ENCODE measurements around the gene ST7. TPM values are rescaled to one million over a fixed set of nuclear protein-coding genes. Genes with fewer than 3 reads are reported as not detected.

The ST7 gene
- total and polyA plus RNA-seq, 2 experiments from 2014 or later: 9.9 to 18.3 TPM

GRCh38 chr7:117019786-117020590, 66.7 kb downstream of the ST7 start (continued):
- no peak for TF ChIP-seq ZNF331 (CRISPR knock-in tag; IDR thresholded peaks at IDR 0.05; ENCODE audit: low read depth)
- TF ChIP-seq ETS1 (IDR thresholded peaks at IDR 0.05): no peak
- TF ChIP-seq, protein P1, sequence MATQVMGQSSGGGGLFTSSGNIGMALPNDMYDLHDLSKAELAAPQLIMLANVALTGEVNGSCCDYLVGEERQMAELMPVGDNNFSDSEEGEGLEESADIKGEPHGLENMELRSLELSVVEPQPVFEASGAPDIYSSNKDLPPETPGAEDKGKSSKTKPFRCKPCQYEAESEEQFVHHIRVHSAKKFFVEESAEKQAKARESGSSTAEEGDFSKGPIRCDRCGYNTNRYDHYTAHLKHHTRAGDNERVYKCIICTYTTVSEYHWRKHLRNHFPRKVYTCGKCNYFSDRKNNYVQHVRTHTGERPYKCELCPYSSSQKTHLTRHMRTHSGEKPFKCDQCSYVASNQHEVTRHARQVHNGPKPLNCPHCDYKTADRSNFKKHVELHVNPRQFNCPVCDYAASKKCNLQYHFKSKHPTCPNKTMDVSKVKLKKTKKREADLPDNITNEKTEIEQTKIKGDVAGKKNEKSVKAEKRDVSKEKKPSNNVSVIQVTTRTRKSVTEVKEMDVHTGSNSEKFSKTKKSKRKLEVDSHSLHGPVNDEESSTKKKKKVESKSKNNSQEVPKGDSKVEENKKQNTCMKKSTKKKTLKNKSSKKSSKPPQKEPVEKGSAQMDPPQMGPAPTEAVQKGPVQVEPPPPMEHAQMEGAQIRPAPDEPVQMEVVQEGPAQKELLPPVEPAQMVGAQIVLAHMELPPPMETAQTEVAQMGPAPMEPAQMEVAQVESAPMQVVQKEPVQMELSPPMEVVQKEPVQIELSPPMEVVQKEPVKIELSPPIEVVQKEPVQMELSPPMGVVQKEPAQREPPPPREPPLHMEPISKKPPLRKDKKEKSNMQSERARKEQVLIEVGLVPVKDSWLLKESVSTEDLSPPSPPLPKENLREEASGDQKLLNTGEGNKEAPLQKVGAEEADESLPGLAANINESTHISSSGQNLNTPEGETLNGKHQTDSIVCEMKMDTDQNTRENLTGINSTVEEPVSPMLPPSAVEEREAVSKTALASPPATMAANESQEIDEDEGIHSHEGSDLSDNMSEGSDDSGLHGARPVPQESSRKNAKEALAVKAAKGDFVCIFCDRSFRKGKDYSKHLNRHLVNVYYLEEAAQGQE (IDR thresholded peaks at IDR 0.05; ENCODE audit: unreplicated experiment): no peak

DNA sequence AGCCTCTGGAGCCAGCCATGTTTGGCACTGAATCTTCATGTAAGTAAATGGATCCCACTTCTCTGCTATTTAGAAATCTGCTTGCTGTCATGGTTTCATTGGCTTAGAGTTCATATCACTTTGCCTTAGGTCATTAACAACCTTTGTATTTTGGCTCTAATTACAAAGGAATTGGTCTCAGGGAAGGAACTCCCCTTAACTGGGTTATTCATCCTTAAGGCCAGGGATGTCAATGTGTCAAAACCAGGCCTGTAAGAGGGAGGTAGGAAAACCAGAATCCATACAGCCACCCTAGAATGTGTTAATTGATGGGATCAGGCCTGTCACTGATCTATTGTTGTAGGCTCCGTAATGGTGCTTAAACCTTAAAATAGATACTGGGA, 67.3 kb downstream of the ST7 start:
- H3K4me1 Mint-ChIP-seq: peaks cover 3% of the 10 kb centered on the region; the same call in 2 of the 3 replicates
- H3K27ac ChIP-seq (ENCODE audit: low read depth): 0 out of 2 replicates have a peak overlapping the region, but pooled peaks have one; percentile 48
- no peaks in the 10 kb centered on the region for H3F3A ChIP-seq (replicated peaks; ENCODE audit: low read depth)
- H2AFZ ChIP-seq: 0 out of 2 replicates have a peak overlapping the region, but pooled peaks have one; percentile 4
- H3K27ac Mint-ChIP-seq: no peak overlapping the region
- H3K9me3 Mint-ChIP-seq: no peaks in the 10 kb centered on the region
- H3K4me3 Mint-ChIP-seq: no peak overlapping the region
- no peaks in the 10 kb centered on the region for H4K20me1 ChIP-seq (replicated peaks; ENCODE audit: insufficient read depth)
- no peaks in the 10 kb centered on the region for H3K27me3 ChIP-seq (ENCODE audit: insufficient read depth)
- no peaks in the 10 kb centered on the region for H3K9me2 ChIP-seq (ENCODE audit: insufficient read depth)
- peak overlapping the region; percentile 19; the same call in 1 of the 2 replicates for H3K4me2 ChIP-seq
- no peaks in the 10 kb centered on the region; the same call in 1 of the 2 replicates for H3K79me2 ChIP-seq (replicated peaks; ENCODE audit: insufficient read depth)
- peaks cover 10% of the 10 kb centered on the region for H3K4me1 ChIP-seq (ENCODE audit: insufficient read depth)
- DNase-seq (ENCODE audit: low spot score): peak; percentile 5
- peak; percentile 60 for ATAC-seq
- no peaks in the 10 kb centered on the region for H3K36me3 Mint-ChIP-seq (ENCODE audit: low read depth)
- H3K27me3 Mint-ChIP-seq (ENCODE audit: insufficient read depth, low read depth, poor library complexity): no peaks in the 10 kb centered on the region
- H3K4me3 ChIP-seq: no peak overlapping the region
- no peaks in the 10 kb centered on the region for H3K36me3 ChIP-seq (ENCODE audit: insufficient read depth)
- TF ChIP-seq ETS1 (IDR thresholded peaks at IDR 0.05): no peak
- no peak for TF ChIP-seq ZNF114 (CRISPR knock-in tag; IDR thresholded peaks at IDR 0.05)
- TF ChIP-seq EZH2phosphoT487 (IDR thresholded peaks at IDR 0.05; ENCODE audit: unreplicated experiment): no peak
- TF ChIP-seq NANOG (IDR thresholded peaks at IDR 0.05; ENCODE audit: borderline replicate concordance): no peak
- TF ChIP-seq POLR2AphosphoS5 (IDR thresholded peaks at IDR 0.05; ENCODE audit: low read depth): no peak
- no peak for TF ChIP-seq STAT1 (IDR thresholded peaks at IDR 0.05; ENCODE audit: unreplicated experiment)
- TF ChIP-seq JUNB (IDR thresholded peaks at IDR 0.05; ENCODE audit: unreplicated experiment): no peak
- TF ChIP-seq, protein P1 (IDR thresholded peaks at IDR 0.05; ENCODE audit: unreplicated experiment): no peak
- no peak for TF ChIP-seq CREB1 (CRISPR knock-in tag; IDR thresholded peaks at IDR 0.05; ENCODE audit: low read depth)
- no peak for TF ChIP-seq CTCF (conservative IDR thresholded peaks at IDR 0.05; ENCODE audit: low read depth in 2 of 2)
